A673 (cell line): ENCODE results near the gene FOXO4. TPM values are rescaled to one million over a fixed set of nuclear protein-coding genes. Genes with fewer than 3 reads are reported as not detected.

Experiments used
- BruUV-seq: library from RNA; stranded (reverse); fragments of 400-500 nt; replicated peaks from 2 replicates; lab custom pipeline; 2021; lab: Mats Ljungman, UMichigan
- CTCF ChIA-PET: fragments of 300-600 bp; sonication (Branson Sonifier 250); formaldehyde crosslinking; loops from one replicate; lab custom pipeline; 2022; ENCODE audit warnings: antibody characterized with exemption; lab: Charles Lee
- POLR2A ChIA-PET: fragments of 300-600 bp; sonication (Branson Sonifier 250); formaldehyde crosslinking; loops from one replicate; lab custom pipeline; 2022; ENCODE audit warnings: antibody characterized with exemption; ENCODE audit not compliant: low non-redundant PET; lab: Charles Lee
- DNase-seq: peaks from one replicate; pipeline ENCODE4 v3.0.0-alpha.2; 2015; ENCODE audit warnings: low spot score
- H3K27ac ChIP-seq: fragments of 200-600 bp; sonication (generic); 2 replicates; pipeline ENCODE4 v1.5.1; 2016; ENCODE audit warnings: mixed run types, low read depth, mild to moderate bottlenecking, mixed read lengths, antibody characterized with exemption, low read length; ENCODE audit not compliant: poor library complexity, severe bottlenecking
- H3K27me3 ChIP-seq: fragments of 200-600 bp; sonication (generic); replicated peaks from 2 replicates; pipeline ENCODE4 v1.6.1; 2017; ENCODE audit warnings: mixed run types, low read depth, mild to moderate bottlenecking, mixed read lengths, antibody characterized with exemption, low read length; ENCODE audit not compliant: insufficient read depth, poor library complexity
- H3K36me3 ChIP-seq: fragments of 200-600 bp; sonication (generic); 2 replicates; pipeline ENCODE4 v1.6.1; 2016; ENCODE audit warnings: mixed run types, mild to moderate bottlenecking, mixed read lengths, antibody characterized with exemption, low read length; ENCODE audit not compliant: insufficient read depth, poor library complexity, severe bottlenecking
- H3K4me1 ChIP-seq: fragments of 200-600 bp; sonication (generic); 2 replicates; pipeline ENCODE4 v1.6.1; 2017; ENCODE audit warnings: mixed run types, mild to moderate bottlenecking, mixed read lengths, antibody characterized with exemption, low read length; ENCODE audit not compliant: insufficient read depth, poor library complexity, severe bottlenecking
- H3K4me3 ChIP-seq: fragments of 200-600 bp; sonication (generic); 2 replicates; pipeline ENCODE4 v1.5.1; 2016; ENCODE audit warnings: low read depth, mixed run types, mild to moderate bottlenecking, mixed read lengths, low read length; ENCODE audit not compliant: poor library complexity, severe bottlenecking
- H3K9me3 ChIP-seq: fragments of 200-600 bp; sonication (generic); 2 replicates; pipeline ENCODE4 v1.6.1; 2016; ENCODE audit warnings: mixed run types, low read depth, mild to moderate bottlenecking, mixed read lengths, antibody characterized with exemption, low read length; ENCODE audit not compliant: poor library complexity, severe bottlenecking
- CTCF ChIP-seq: fragments of 300-800, 200-600 bp; sonication (generic); conservative IDR thresholded peaks from 2 replicates; pipeline ENCODE4 v1.5.1; 2017; ENCODE audit warnings: low read depth, mild to moderate bottlenecking, antibody characterized with exemption, low read length, moderate library complexity, mixed read lengths
- EZH2 ChIP-seq: fragments of 200-600 bp; sonication (generic); IDR thresholded peaks from 2 replicates; pipeline ENCODE4 v1.6.1; 2017; ENCODE audit warnings: borderline replicate concordance, low read depth, mild to moderate bottlenecking, mixed read lengths, antibody characterized with exemption, low read length; ENCODE audit not compliant: poor library complexity, severe bottlenecking
- intact Hi-C: fragments of 100-400 bp; cut with micrococcal nuclease; formaldehyde crosslinking; loops from one replicate; pipeline ENCODE4 v1.10.0; 2022; ENCODE audit not compliant: unreplicated experiment
- total RNA-seq: library from RNA; stranded (reverse); gene quantifications from 2 replicates; pipeline ENCODE4 v1.2.3, GENCODE V29; 2021

FOXO4 gene
- total RNA-seq, 1 experiment from 2014 or later, result 7.0 TPM

GRCh38 chrX:71060127-71060526, 35.5 kb upstream of the FOXO4 start:
- intact Hi-C loops, result no loop called here
- Histone ChIP-seq H3K9me3 (no peaks in the 10 kb centered on the region), H3K36me3 (no peaks in the 10 kb centered on the region), H3K27ac (no peak overlapping the region), H3K4me1 (no peaks in the 10 kb centered on the region), H3K27me3 (no peaks in the 10 kb centered on the region), H3K4me3 (no peak overlapping the region)
- no TSS peak for BruUV-seq
- ChIA-PET POLR2A (no interaction called here), CTCF (no interaction called here)
- DNase-seq, result no peak
- no peak for TF ChIP-seq EZH2
- TF ChIP-seq CTCF, result no peak

- Histone ChIP-seq H3K27ac (no peak overlapping the region), H3K27me3 (no peaks in the 10 kb centered on the region), H3K9me3 (no peaks in the 10 kb centered on the region), H3K36me3 (no peaks in the 10 kb centered on the region), H3K4me1 (peaks cover 5% of the 10 kb centered on the region), H3K4me3 (peak overlapping the region; percentile 78)
- BruUV-seq, result TSS peak; percentile 55
- no peak for DNase-seq
- intact Hi-C loops, result no loop called here
- CTCF ChIA-PET, result no interaction called here
- TF ChIP-seq CTCF (no peak), EZH2 (no peak)
- POLR2A ChIA-PET, result interaction anchor here (0.6 kb wide), 1 partner anchor 87 kb away, joined by 5 read pairs; no protein-coding TSS in a partner anchor
Observed at GRCh38 chrX:71067089-71067488, 28.6 kb upstream of the FOXO4 start.

GRCh38 chrX:71067712-71068043, 28.0 kb upstream of the FOXO4 start:
- BruUV-seq, result no TSS peak
- DNase-seq, result peak; percentile 10
- ChIA-PET CTCF (no interaction called here), POLR2A (interaction anchor here (0.6 kb wide), 1 partner anchor 88 kb away, joined by 5 read pairs; no protein-coding TSS in a partner anchor)
- no peak for TF ChIP-seq EZH2
- TF ChIP-seq CTCF, result no peak
- Histone ChIP-seq H3K4me3 (peak overlapping the region; percentile 78), H3K4me1 (peaks cover 5% of the 10 kb centered on the region), H3K27ac (peak overlapping the region; percentile 34), H3K9me3 (no peaks in the 10 kb centered on the region), H3K27me3 (no peaks in the 10 kb centered on the region), H3K36me3 (no peaks in the 10 kb centered on the region)
- intact Hi-C loops, result no loop called here
